HuH-7 (cell line): ENCODE results near the gene HASPIN.

Experiments
- DNase-seq: peaks from one replicate; pipeline ENCODE4 v3.0.0; 2011; ENCODE audit warnings: low spot score

HASPIN gene

DNA sequence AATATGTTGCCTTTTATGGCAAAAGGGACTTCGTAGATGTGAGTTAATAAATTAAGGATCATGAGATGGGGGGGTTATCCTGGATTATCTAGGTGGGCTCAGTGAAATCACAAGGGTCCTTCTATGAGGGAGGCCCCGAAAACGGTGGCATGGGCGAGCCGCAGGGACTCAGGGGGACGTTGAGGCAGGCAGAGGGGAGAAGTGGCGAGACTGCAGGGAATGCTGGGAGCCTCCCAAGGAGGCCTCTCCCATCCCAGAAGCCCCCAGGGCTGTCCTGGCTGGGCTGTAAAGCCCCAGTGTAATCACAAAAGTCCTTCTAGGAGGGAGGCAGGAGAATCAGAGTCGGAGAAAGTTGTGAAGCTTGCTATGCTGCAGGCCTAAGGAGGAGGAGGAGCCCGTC lies 42.3 kb downstream of the HASPIN start:
- DNase-seq, result no peak

- DNase-seq, result no peak
Observed at GRCh38 chr17:3766779-3767178, 43.1 kb downstream of the HASPIN start.

- DNase-seq, result no peak
Observed at GRCh38 chr17:3768341-3768740, 44.6 kb downstream of the HASPIN start.

DNA sequence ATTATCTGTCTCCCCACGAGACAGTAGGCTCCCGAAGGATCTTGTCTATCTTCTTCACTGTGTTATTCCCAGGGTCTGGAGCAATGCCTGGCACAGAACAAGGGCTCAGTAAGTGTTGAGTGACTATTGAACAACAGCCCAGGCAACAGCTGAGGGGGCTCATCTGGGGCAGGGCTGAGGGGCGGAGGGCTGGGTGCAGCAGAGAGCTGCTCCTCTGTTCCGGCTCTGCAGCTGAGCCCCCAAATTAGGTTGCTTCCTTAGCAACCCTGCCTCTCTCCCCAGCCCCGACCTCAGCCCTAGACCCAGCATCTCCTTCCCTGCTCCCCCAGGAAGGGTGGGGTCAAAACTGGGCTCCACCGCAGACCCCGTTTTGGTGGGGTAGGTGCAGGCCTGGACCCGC lies 45.1 kb downstream of the HASPIN start:
- no peak for DNase-seq

- DNase-seq, result no peak
Observed at GRCh38 chr17:3770466-3770865, 46.8 kb downstream of the HASPIN start.

DNA sequence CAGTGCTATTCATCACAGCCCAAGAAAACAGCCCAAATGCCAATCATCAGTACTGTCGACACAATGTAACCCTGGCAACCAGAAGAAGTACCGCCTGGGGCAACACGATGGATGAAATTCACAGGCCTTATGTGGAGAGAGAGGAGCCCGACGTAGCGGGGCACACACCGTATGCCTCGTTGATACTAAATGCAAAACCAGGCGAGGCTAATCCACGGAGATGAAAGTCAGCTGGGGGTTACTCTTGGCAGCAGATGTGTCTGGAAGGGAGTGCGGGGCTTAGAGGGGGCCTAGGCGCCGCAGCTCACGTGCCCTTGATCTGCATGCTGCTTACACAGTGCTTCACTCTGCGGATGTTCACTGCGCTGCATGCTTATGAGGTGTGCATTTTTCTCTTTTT lies 47.4 kb downstream of the HASPIN start:
- no peak for DNase-seq

DNA sequence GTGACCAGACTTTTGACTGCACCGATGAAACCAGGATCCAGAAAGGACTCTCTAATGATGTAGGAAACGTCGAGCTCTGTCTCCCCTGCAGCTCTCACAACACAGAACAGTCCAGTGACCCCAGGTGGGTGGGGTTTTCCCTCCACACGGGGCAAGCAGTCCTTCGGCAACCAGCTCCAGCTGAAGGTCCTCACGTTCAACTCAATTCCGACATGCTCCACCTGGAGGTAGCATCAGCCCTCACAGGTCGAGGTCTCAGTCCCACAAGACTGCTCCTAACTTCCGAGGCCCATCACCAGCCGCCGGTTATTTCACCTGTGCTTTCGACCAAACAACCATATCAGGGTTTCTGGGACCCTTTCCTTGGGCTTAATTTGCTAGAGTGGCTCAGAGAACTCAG lies 49.1 kb downstream of the HASPIN start:
- no peak for DNase-seq

- no peak for DNase-seq
Observed at GRCh38 chr17:3773511-3773910, 49.8 kb downstream of the HASPIN start.

- no peak for DNase-seq
Observed at GRCh38 chr17:3773966-3774365, 50.3 kb downstream of the HASPIN start.
